NCI-H748 (cell line): ENCODE results near the gene CNOT1.
"Not testable (repeated sequence)": the region's sequence is repeated elsewhere in the genome, so short reads cannot be mapped to it uniquely, and the experiment has no call there.

Experiments used
- DNase-seq: peaks from one replicate; lab custom pipeline; 2025; ENCODE audit not compliant: unreplicated experiment; lab: John Stamatoyannopoulos, UW

The CNOT1 gene

GRCh38 chr16:58582971-58583765 lies 46.5 kb downstream of the CNOT1 start:
- no peak for DNase-seq

GRCh38 chr16:58582133-58582532 lies 47.5 kb downstream of the CNOT1 start:
- DNase-seq: no peak

GRCh38 chr16:58579587-58579986 lies 50.0 kb downstream of the CNOT1 start:
- no peak for DNase-seq

GRCh38 chr16:58578642-58579041 lies 51.0 kb downstream of the CNOT1 start:
- DNase-seq: no peak

GRCh38 chr16:58577141-58577540 lies 52.5 kb downstream of the CNOT1 start:
- no peak for DNase-seq

- no peak for DNase-seq
Measured at GRCh38 chr16:58574895-58575294, 54.7 kb downstream of the CNOT1 start.

GRCh38 chr16:58565697-58566096 lies 63.9 kb downstream of the CNOT1 start:
- DNase-seq: not testable (repeated sequence)

- DNase-seq: no peak
Measured at GRCh38 chr16:58563775-58564174, 65.9 kb downstream of the CNOT1 start.

GRCh38 chr16:58563235-58563634 lies 66.4 kb downstream of the CNOT1 start:
- DNase-seq: no peak

GRCh38 chr16:58556678-58557077 lies 72.9 kb downstream of the CNOT1 start:
- DNase-seq: no peak

GRCh38 chr16:58551496-58551895 lies 78.1 kb downstream of the CNOT1 start:
- DNase-seq: no peak

- no peak for DNase-seq
Measured at GRCh38 chr16:58548378-58548777, 81.2 kb downstream of the CNOT1 start.

GRCh38 chr16:58543685-58544084 lies 85.9 kb downstream of the CNOT1 start:
- no peak for DNase-seq

- no peak for DNase-seq
Measured at GRCh38 chr16:58542291-58542690, 87.3 kb downstream of the CNOT1 start.

GRCh38 chr16:58541711-58542110 lies 87.9 kb downstream of the CNOT1 start:
- DNase-seq: no peak

- DNase-seq: no peak
Measured at GRCh38 chr16:58537124-58537906, 92.3 kb downstream of the CNOT1 start.

GRCh38 chr16:58536278-58536677 lies 93.3 kb downstream of the CNOT1 start:
- no peak for DNase-seq

GRCh38 chr16:58535100-58535499 lies 94.5 kb downstream of the CNOT1 start:
- no peak for DNase-seq

- no peak for DNase-seq
Measured at GRCh38 chr16:58533751-58534470, 95.7 kb downstream of the CNOT1 start.

GRCh38 chr16:58532414-58532813 lies 97.2 kb downstream of the CNOT1 start:
- no peak for DNase-seq

GRCh38 chr16:58530179-58530578 lies 99.4 kb downstream of the CNOT1 start:
- DNase-seq: no peak

- DNase-seq: no peak
Measured at GRCh38 chr16:58519707-58520106, 109.9 kb downstream of the CNOT1 start.
